ENCODE results near the gene SIGLEC1.

- TF ChIP-seq, protein P1, sequence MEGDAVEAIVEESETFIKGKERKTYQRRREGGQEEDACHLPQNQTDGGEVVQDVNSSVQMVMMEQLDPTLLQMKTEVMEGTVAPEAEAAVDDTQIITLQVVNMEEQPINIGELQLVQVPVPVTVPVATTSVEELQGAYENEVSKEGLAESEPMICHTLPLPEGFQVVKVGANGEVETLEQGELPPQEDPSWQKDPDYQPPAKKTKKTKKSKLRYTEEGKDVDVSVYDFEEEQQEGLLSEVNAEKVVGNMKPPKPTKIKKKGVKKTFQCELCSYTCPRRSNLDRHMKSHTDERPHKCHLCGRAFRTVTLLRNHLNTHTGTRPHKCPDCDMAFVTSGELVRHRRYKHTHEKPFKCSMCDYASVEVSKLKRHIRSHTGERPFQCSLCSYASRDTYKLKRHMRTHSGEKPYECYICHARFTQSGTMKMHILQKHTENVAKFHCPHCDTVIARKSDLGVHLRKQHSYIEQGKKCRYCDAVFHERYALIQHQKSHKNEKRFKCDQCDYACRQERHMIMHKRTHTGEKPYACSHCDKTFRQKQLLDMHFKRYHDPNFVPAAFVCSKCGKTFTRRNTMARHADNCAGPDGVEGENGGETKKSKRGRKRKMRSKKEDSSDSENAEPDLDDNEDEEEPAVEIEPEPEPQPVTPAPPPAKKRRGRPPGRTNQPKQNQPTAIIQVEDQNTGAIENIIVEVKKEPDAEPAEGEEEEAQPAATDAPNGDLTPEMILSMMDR (IDR thresholded peaks at IDR 0.05) = no peak
- TF ChIP-seq POLR2A (IDR thresholded peaks at IDR 0.05) = no peak
Observed at GRCh38 chr20:3752386-3752759, 40.0 kb upstream of the SIGLEC1 start.
